22Rv1 (cell line): ENCODE data around the gene QSOX2.

Source experiments
- ZFX ChIP-seq: fragments of 450-650 bp; IDR thresholded peaks from 2 replicates; pipeline ENCODE4 v1.6.1; 2017; ENCODE audit warnings: antibody characterized with exemption, borderline replicate concordance
- TF ChIP-seq, protein P1 (sequence below): fragments of 450-650 bp; IDR thresholded peaks from 2 replicates; pipeline ENCODE4 v1.5.1; 2017; ENCODE audit warnings: mild to moderate bottlenecking

- TF ChIP-seq, protein P1, sequence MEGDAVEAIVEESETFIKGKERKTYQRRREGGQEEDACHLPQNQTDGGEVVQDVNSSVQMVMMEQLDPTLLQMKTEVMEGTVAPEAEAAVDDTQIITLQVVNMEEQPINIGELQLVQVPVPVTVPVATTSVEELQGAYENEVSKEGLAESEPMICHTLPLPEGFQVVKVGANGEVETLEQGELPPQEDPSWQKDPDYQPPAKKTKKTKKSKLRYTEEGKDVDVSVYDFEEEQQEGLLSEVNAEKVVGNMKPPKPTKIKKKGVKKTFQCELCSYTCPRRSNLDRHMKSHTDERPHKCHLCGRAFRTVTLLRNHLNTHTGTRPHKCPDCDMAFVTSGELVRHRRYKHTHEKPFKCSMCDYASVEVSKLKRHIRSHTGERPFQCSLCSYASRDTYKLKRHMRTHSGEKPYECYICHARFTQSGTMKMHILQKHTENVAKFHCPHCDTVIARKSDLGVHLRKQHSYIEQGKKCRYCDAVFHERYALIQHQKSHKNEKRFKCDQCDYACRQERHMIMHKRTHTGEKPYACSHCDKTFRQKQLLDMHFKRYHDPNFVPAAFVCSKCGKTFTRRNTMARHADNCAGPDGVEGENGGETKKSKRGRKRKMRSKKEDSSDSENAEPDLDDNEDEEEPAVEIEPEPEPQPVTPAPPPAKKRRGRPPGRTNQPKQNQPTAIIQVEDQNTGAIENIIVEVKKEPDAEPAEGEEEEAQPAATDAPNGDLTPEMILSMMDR, result no peak
- TF ChIP-seq ZFX, result no peak
Observed at GRCh38 chr9:136200424-136200823, 45.2 kb downstream of the QSOX2 start.
